K562 (cell line): ENCODE results near the gene AP5Z1.

Experiments used
- ATF3 ChIP-seq, 2 experiments: fragments of 450-650 bp in 1 of 2; sonication (generic) in 1 of 2; formaldehyde crosslinking in 1 of 2; IDR thresholded peaks in 1 of 2; conservative IDR thresholded peaks in 1 of 2; 2 replicates each; pipeline versions ENCODE4 v1.6.1 to v1.8.1; 2016 to 2023; ENCODE audit warnings: mild to moderate bottlenecking in 2 of 2, moderate library complexity in 2 of 2, inconsistent platforms in 1 of 2, missing genetic modification reagents in 1 of 2
- ATF7 ChIP-seq: fragments of 450-650 bp; IDR thresholded peaks from 2 replicates; pipeline ENCODE4 v1.7.1; 2014; ENCODE audit warnings: mild to moderate bottlenecking, moderate library complexity
- CBX3 ChIP-seq, 2 experiments: IDR thresholded peaks; 1 replicate in 1 of 2; 2 replicates in 1 of 2; pipeline ENCODE4 v1.6.1; 2012; ENCODE audit warnings: inconsistent platforms in 2 of 2, low read length in 2 of 2, borderline replicate concordance in 1 of 2, control low read depth in 1 of 2
- DPF2 ChIP-seq: fragments of 450-650 bp; IDR thresholded peaks from 2 replicates; pipeline ENCODE4 v1.6.1; 2016
- EGR1 ChIP-seq: fragments of 450-650 bp; conservative IDR thresholded peaks from 2 replicates; pipeline ENCODE4 v1.6.1; 2017; ENCODE audit warnings: mild to moderate bottlenecking
- JUND ChIP-seq, 2 experiments: IDR thresholded peaks; 2 replicates in 1 of 2; 3 replicates in 1 of 2; pipeline ENCODE4 v1.6.1; 2011; ENCODE audit warnings: borderline replicate concordance in 2 of 2, low read depth in 2 of 2, low read length in 2 of 2, improper control_type of control experiment in 1 of 2, missing biosample characterization in 1 of 2, missing genetic modification characterization in 1 of 2, missing genetic modification reagents in 1 of 2
- NR1H2 ChIP-seq: sonication (generic); formaldehyde crosslinking; IDR thresholded peaks from 2 replicates; pipeline ENCODE4 v1.4.0; 2020; ENCODE audit warnings: mild to moderate bottlenecking, missing genetic modification reagents
- POLR2AphosphoS5 ChIP-seq: IDR thresholded peaks from 2 replicates; pipeline ENCODE4 v1.6.1; 2011; ENCODE audit warnings: mild to moderate bottlenecking, low read depth, low read length, moderate library complexity; ENCODE audit not compliant: control insufficient read depth, insufficient read depth
- RB1 ChIP-seq: fragments of 450-650 bp; IDR thresholded peaks from 2 replicates; pipeline ENCODE4 v1.6.1; 2017; ENCODE audit warnings: low read depth, mild to moderate bottlenecking
- USF2 ChIP-seq: sonication (generic); formaldehyde crosslinking; IDR thresholded peaks from 2 replicates; pipeline ENCODE4 v1.5.0; 2020; ENCODE audit warnings: missing genetic modification reagents
- ZNF668 ChIP-seq: fragments of 250-450 bp; sonication (Bioruptor Pico); IDR thresholded peaks from 2 replicates; pipeline ENCODE4 v1.8.0; 2022; ENCODE audit warnings: mild to moderate bottlenecking, inconsistent platforms
- TF ChIP-seq, protein P1 (sequence below), 3 experiments: IDR thresholded peaks in 2 of 3; conservative IDR thresholded peaks in 1 of 3; 2 replicates each; pipeline ENCODE4 v1.5.1; 2011 to 2012; ENCODE audit warnings: low read length in 3 of 3, mild to moderate bottlenecking in 3 of 3, control low read depth in 2 of 3, improper control_type of control experiment in 1 of 3, inconsistent platforms in 1 of 3, low read depth in 1 of 3, mixed read lengths in 1 of 3, moderate library complexity in 1 of 3; ENCODE audit not compliant: insufficient read depth in 2 of 3

- TF ChIP-seq, protein P1, sequence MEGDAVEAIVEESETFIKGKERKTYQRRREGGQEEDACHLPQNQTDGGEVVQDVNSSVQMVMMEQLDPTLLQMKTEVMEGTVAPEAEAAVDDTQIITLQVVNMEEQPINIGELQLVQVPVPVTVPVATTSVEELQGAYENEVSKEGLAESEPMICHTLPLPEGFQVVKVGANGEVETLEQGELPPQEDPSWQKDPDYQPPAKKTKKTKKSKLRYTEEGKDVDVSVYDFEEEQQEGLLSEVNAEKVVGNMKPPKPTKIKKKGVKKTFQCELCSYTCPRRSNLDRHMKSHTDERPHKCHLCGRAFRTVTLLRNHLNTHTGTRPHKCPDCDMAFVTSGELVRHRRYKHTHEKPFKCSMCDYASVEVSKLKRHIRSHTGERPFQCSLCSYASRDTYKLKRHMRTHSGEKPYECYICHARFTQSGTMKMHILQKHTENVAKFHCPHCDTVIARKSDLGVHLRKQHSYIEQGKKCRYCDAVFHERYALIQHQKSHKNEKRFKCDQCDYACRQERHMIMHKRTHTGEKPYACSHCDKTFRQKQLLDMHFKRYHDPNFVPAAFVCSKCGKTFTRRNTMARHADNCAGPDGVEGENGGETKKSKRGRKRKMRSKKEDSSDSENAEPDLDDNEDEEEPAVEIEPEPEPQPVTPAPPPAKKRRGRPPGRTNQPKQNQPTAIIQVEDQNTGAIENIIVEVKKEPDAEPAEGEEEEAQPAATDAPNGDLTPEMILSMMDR (IDR thresholded peaks at IDR 0.05 in 2 of 3, conservative IDR thresholded peaks at IDR 0.05 in 1 of 3; ENCODE audit: insufficient read depth in 2 of 3, low read depth in 1 of 3, low read length in 3 of 3) = no peak
- no peak for TF ChIP-seq USF2 (CRISPR knock-in tag)
- no peak for TF ChIP-seq ATF3 (IDR thresholded peaks at IDR 0.05)
- no peak for TF ChIP-seq ATF3 (CRISPR knock-in tag; conservative IDR thresholded peaks at IDR 0.05)
- no peak for TF ChIP-seq ZNF668
- TF ChIP-seq NR1H2 (CRISPR knock-in tag) = no peak
- no peak for TF ChIP-seq POLR2AphosphoS5
- TF ChIP-seq ATF7 = no peak
- TF ChIP-seq JUND (IDR thresholded peaks at IDR 0.05; ENCODE audit: borderline replicate concordance, low read depth, low read length) = no peak
- no peak for TF ChIP-seq JUND (tag; IDR thresholded peaks at IDR 0.05; ENCODE audit: borderline replicate concordance, low read depth, low read length)
- TF ChIP-seq RB1 = no peak
- TF ChIP-seq DPF2 = no peak
- TF ChIP-seq EGR1 = no peak
- TF ChIP-seq CBX3 (IDR thresholded peaks at IDR 0.05; ENCODE audit: borderline replicate concordance in 1 of 2, low read length in 2 of 2) = no peak
Measured at GRCh38 chr7:4755045-4755444, 20.4 kb upstream of the AP5Z1 start.
